ELF-1 (cell line): ENCODE results near the gene ZNF92.
A peak's percentile ranks its signal among the peaks of the same experiment; 100 is the strongest.
"Not testable (repeated sequence)": the region's sequence is repeated elsewhere in the genome, so short reads cannot be mapped to it uniquely, and the experiment has no call there.

Experiments used
- DNase-seq: peaks from one replicate; pipeline ENCODE4 v3.0.0-alpha.2; 2016; ENCODE audit warnings: low read depth, low spot score

ZNF92 gene

DNA sequence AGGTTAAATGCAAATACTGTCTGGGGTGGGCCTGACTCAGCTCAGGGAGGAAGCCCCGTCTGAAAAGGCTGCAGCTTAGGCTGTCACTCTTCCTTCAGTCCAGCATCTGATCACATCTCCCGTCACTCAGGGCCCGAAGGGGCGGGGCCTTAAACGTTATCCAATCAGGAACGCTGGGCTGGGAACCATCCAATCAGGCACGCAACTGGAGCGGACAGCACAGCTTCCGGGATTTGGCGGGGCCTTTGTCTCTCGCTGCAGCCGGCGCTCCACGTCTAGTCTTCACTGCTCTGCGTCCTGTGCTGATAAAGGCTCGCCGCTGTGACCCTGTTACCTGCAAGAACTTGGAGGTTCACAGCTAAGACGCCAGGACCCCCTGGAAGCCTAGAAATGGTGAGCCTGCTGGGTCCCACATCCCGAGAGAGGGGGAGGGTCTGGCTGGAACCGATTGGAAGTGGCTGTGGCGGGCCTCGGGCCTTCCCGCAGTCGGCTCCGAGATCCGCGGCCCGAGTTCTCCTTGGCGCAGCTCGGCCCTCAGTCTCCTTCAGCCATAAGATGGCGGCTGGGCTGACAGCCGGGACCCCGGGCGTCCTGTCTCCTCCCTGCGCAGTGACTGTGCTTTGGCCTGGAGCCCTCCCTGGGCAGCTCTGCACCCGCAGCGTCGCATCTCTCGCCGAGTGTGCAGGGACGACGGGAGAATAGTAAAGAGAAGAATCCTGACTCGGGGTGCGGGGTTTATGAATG, at the start of gene ZNF92:
Gene ZNF92, plus strand, starts transcription at position 248 of the 744 bp plus-strand sequence. Its CDS starts 143 bp downstream, at position 391.
- DNase-seq: peak; percentile 99

DNA sequence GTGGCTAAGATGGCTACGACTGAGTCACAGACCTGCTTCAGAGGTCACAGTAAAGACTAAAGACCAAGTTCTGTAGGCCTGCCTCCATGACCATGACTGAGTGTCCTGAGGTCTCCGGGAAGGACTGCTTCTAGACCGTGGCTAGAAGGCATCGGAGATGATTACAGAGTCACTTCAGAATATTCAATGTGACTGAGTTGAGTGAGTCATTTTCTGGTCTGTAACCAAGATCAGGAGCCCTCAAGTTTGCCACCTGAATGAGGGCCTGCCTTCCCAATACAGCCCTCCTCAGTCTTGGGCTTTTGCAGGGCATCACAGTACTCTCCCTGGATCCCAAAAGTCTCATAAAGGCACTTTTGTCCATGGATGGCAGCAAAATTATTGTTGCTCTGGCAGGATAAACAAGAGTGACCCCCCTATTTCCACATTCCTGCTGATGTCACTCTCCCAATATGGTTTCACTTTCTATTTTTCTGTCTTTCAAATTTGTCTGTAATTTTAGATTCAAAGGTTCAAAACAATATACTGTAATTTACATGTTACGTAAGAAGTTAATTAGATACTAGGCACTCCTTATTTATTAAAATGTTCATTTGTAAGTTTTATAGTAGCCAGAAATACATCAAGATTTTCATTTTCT, 47.7 kb upstream of the ZNF92 start:
- no peak for DNase-seq

DNA sequence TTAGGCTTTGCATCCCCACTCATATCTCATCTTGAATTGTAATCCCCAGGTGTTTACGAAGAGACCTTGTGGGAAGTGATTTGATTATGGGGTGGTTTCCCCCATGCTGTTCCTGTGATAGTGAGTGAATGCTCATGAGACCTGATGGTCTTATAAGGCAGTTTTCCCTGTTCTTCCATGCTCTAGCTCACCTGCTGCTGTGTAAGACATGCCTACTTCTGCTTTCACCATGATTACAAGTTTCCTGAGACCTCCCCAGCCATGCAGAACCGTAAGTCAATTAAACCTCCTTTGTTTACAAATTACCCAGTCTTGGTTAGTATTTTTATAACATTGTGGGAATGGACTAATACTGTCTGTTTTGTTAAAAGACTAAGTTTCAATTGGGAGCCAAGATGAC, 35.3 kb upstream of the ZNF92 start:
- DNase-seq: no peak

DNA sequence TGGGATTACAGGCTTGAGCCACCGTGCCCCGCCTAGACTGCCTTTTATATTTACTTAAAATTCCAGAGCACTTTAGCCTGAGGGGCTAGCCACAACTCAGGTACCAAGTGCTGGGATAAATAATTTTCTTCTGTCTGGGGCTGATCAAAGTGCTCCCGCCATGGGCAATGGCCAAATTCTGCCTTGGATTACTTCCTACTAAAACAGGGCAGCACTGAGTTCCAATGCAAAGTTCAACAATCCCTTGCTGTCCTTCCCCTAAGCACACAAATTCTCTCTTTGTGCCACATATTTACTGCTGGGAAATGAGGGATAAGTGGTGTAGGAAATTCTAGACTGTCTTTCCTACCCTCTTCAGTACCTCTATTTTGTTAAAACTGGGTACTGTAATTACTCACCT, 34.4 kb upstream of the ZNF92 start:
- no peak for DNase-seq

DNA sequence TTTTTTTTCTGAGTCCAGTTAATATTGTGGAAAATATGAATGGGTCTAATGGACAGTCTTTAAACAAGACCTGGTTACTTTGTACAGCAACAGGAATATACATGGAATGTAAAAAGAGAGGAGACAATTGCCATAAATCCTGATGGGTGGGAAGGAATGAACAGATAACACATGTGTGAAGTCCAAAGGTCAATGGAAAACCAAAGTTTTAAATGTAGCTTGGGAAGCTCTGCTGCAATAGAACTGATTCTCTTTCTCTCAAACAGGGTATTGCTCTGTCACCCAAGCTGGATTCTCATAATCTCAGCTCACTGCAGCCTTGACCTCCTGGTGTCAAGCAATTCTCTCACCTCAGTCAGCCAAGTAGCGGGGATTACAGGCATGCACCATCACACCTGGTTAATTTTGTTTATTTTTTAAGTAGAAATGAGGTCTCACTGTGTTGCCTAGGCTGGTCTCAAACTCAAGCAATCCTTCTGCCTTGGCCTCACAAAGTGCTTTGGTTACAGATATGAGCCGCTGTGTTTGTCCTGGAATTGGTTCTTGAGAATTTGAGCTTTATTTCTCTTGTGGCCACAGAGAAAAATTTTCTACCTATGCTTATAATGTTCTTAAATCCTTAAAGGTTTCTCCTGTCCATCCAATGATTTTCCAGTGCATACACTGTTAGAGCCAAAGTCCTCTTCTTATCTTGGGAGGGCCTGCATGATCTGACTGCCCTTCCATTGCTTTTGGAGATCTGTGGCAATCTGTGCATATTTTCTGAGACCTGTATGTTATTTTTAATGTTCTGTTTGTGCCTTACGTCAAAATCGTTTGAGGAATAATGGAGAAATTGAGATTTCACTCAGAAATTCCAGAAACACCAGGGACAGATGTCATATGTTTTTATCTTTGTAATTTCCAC, 30.7 kb upstream of the ZNF92 start:
- DNase-seq: no peak

DNA sequence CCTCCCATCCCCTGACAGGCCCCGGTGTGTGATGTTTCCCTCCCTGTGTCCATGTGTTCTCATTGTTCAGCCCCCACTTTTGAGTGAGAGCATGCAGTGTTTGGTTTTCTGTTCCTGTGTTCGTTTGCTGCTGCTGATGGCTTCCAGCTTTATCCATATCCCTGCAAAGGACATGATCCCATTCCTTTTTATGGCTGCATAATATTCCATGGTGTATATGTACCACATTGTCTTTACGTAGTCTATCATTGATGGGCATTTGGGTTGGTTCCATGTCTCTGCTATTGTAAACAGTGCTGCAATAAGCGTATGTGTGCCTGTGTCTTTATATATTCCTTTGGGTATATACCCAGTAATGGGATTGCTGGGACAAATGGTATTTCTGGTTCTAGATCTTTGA, 29.1 kb upstream of the ZNF92 start:
- DNase-seq: not testable (repeated sequence)

DNA sequence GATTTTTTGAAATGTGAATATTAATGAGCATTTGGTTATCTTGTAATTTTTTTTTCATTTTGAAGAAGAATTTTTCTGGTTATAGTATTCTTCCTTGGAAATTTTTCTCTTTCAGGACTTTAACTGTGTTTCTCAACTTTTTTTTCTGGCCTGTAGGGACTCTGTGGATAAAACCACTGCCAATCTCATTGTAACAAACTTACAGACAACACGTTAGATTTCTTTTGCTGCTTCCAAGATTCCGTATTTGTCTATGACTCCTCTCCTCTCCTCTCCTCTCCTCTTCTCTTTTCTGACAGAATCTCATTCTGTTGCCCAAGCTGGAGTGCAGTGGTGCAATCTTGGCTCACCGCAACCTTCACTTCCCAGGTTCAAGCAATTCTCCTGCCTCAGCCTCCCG, 19.4 kb upstream of the ZNF92 start:
- no peak for DNase-seq

DNA sequence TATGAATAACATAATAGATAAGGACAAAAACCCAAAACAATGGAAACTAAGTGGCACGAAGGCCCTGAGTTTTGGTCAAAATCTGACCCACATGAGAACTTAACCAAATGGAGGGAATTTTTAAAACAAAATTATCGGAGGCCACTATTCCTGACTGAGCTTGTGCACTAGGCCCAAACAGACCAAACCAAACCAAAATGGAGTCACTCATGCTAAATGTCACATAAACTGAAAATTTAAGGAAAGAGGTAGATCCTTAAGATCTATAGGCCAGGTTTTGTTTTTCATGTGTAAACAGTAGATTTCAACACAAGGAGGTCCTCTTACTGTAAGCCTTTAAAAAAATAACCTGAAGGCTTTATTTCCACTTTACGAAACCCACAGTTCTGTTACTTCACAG, 3.8 kb upstream of the ZNF92 start:
- no peak for DNase-seq

DNA sequence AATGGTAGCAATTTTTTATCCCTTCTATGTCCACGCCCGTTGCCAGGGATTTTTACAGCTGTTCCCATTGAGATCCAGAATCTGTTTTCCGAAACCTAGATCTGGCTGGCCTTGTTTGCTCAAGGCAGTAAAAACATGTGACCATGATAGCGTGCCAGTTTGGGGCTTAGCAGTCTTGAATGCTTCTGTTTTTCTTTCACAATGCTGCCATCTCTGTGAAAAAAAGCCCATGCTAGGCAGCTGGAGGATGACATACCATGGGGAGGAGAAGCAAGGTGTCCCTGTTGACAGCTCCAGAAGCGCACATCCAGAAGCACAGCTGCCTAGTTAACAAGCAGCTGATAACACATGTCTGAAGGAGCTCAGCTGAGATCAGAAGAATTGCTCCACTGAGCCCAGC, 2.2 kb upstream of the ZNF92 start:
- DNase-seq: peak; percentile 30

DNA sequence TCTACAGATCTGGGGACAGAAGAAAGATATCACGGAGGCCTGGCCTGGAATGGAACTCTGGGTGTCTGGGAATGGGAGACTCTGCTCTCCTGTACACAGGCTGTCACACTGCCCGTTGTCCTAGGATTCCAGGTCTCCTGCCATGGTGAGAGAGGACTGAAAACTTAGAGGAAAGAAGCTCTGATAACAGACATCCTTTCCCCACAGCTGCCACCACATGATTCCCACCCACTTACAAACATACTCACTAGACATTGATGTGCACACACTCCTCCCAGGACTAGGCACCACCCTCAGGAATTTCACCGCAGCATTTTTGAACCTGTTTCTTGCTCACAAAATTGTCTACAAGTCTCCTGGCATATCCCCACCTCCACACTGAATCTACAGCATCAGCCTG, 5.7 kb downstream of the ZNF92 start:
- peak; percentile 25 for DNase-seq

DNA sequence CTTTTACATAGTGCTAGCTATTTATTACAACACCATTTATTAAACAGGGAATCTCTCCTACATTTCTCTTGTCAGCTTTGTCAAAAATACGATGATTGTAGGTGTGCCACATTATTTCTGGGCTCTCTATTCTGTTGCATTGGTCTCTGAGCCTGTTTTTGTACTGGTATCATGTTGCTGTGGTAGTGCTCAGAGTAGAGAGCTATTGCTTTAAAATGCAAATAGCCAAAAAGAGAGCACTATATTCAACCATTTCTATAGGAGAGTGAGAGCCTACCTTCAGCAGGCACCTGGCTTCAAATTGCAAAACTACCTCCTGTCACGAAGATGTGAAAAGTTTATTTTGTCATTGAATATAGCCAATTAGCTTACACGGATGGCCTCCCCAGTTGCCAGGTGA, 8.1 kb downstream of the ZNF92 start:
- no peak for DNase-seq

DNA sequence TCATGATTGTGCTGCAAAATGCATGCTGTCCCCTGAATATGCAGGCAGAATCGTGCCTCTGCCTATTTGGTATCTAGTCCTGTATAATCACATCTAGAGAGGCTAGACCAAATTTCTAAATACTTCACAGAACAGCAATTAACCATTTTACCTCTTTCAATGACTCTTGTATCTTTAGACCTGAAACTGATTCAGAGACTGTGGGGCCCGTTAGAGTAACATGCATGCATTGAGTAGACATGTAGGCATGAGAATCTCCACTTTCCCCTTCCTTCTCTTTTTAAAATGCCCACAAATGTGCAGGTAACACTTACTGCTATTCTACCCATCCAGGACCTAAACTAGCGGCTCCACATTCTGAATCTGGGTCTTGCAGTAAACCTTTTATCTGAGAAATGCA, 8.8 kb downstream of the ZNF92 start:
- no peak for DNase-seq

DNA sequence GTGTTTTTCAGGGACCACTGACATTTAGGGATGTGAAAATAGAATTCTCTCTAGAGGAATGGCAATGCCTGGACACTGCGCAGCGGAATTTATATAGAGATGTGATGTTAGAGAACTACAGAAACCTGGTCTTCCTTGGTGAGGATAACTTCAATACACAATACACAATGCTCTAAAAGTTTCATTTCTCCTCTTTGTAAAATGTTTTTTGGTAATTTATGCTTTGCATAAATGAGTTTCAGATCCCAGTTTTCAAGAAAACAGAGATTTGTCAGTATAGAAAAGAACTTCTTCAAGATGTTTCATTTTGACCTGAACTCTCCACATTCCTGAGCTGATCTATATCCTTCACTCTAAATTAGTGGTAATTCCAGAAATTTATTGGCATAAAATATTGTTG, 14.2 kb downstream of the ZNF92 start:
- DNase-seq: no peak

DNA sequence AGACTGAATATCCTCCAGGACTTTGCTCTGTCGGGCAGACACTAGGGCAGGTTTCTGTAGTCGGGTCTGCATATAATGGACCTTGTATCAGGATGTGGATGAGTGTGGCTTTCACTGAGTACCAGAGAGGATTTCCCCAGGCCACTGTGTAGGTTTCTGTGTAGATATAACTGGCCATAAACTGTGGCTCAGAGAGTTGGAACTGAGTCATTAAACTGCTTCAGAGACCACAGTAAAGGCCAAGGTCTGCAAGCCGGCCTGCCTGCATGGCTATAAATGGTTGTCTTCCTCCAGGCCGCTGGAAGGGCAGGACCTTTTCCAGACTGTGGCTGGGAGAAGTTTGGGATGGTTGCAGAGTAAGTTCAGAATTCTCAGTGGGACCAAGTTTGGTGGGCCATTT, 16.9 kb downstream of the ZNF92 start:
- DNase-seq: no peak

DNA sequence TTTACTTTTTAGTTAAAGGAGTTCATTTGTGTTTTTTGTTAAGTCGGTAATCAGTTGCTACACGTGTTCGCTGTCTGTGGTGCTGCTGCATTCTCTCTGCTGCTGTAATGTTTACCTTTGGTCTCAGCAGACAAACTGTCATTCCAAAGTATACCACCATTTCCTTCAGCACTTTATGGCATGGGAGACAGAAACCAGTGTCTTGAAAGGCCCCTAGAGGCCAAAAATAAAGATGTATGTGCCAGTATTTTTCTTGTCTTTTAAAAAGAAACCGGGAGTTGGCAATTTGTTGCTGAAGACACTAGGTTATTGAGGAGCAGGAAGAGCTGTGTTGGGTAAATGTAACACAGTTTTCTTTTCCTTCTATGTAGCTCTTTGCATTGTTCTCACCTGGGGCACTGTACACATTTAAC, 24.1 kb downstream of the ZNF92 start:
- DNase-seq: peak; percentile 7

DNA sequence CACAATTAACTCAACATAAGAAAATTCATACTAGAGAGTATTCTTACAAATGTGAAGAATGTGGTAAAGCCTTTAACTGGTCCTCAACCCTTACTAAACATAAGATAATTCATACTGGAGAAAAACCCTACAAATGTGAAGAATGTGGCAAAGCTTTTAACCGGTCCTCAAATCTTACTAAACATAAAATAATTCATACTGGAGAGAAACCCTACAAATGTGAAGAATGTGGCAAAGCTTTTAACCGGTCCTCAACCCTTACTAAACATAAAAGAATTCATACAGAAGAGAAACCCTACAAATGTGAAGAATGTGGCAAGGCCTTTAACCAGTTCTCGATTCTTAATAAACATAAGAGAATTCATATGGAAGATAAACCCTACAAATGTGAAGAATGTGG, 25.0 kb downstream of the ZNF92 start:
- not testable (repeated sequence) for DNase-seq

DNA sequence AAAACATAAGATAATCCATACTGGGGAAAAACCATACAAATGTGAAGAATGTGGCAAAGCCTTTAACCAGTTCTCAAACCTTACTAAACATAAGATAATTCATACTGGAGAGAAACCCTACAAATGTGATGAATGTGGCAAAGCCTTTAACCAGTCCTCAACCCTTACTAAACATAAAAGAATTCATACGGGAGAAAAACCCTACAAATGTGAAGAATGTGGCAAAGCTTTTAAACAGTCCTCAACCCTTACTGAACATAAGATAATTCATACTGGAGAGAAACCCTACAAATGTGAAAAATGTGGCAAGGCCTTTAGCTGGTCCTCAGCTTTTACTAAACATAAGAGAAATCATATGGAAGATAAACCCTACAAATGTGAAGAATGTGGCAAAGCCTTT, 25.4 kb downstream of the ZNF92 start:
- DNase-seq: not testable (repeated sequence)

DNA sequence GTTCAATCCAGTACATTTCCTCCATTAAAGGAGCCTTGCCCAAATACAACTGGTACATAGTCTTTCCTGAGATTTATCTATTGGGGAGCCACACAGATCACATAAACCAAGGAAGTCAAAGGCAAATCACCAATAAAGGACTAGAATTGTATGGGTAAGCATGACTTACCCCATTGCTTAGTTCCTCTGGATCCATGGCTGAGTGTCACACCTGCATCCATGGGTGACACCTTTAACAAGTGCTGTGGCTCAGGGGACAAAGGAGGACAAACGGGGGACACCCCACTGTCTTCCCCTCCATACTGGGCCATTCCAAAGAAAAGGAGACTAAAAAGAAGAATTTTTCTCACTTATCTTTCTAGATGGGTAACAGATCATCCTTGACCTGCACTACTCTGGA, 30.4 kb downstream of the ZNF92 start:
- DNase-seq: no peak

DNA sequence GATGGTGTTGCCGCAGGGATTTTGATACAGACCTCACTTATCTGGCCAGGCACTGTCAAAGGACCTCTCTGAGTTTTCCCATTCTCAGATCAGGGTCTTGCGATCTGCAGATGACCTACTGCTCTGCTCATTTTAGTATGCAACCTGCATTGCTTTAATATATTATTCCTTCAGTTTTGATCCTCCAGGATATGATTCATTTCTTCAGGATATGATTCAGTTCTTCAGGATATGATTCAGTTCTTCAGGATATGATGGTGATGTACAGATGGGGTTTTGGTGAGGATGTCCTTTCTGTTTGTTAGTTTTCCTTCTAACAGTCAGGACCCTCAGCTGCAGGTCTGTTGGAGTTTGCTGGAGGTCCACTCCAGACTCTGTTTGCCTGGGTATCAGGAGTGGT, 33.1 kb downstream of the ZNF92 start:
- DNase-seq: not testable (repeated sequence)

DNA sequence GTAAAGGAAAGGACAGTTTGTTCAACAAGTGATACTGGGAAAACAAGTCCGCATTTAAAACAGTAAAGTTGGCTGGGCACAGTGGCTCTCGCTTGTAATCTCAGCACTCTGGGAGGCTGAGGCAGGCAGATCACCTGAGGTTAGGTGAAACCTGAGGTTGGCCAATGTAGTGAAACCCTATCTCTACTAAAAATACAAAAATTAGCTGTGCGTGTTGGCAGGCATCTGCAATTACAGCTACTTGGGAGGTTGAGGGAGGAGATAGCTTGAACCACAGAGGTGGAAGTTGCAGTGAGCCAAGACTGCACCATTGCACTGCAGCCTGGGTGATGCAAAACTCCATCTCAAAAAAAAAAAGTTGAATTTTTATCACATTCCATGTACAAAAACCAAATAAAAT, 35.7 kb downstream of the ZNF92 start:
- DNase-seq: no peak

DNA sequence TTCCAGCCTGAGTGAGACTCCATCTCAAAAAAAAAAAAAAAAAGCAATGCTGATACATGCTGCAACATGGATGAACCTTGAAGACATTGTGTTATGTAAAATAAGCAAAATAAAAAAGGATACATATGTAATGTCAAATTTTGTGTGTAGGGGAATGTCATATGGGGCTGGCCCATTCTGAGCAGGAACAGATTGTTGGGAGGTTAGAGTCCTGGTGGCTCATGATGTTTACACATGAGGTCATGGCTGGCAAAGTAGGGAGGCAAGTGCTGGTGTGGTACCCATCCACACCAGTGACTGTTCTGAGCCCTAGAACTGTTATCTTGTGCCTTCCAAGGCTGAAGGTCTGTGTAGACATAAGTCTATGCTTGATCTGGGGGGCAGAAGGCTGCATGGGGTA, 37.6 kb downstream of the ZNF92 start:
- DNase-seq: no peak

DNA sequence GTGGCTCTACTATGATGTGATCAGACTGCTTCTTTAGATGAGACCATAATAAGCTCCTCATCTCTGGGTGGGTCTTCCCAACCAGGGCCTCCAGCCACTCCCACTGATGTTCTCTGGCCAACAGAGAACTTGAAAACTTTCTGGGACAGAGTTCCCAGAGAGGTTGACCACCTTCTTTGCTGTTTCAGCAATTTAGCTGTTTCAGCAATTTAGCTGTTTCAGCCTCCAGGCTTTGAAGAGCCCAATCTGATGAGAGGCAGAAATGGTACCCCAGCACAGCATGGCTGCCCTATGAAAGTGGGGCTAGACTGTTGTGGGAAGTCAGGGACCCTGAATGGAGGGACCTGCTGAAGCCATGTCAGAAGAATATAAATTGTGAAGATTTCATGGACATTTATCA, 49.0 kb downstream of the ZNF92 start:
- DNase-seq: no peak
